AG09309 (cell line): ENCODE results near the gene RPA1.
"Not testable (repeated sequence)": the region's sequence is repeated elsewhere in the genome, so short reads cannot be mapped to it uniquely, and the experiment has no call there.

ENCODE experiments used
- DNase-seq: peaks from one replicate; pipeline ENCODE4 v3.0.0-alpha.2; 2010; ENCODE audit warnings: low read depth
- H3K4me3 ChIP-seq: 2 replicates; pipeline ENCODE4 v1.5.1; 2011; ENCODE audit warnings: mild to moderate bottlenecking, low read depth, low read length, moderate library complexity; ENCODE audit not compliant: control insufficient read depth
- CTCF ChIP-seq: IDR thresholded peaks from 2 replicates; pipeline ENCODE4 v1.5.1; 2011; ENCODE audit warnings: mild to moderate bottlenecking, low read depth, low read length, inconsistent platforms; ENCODE audit not compliant: insufficient read depth, control insufficient read depth; ENCODE audit errors: missing control alignments

RPA1 gene

GRCh38 chr17:1882836-1883235, 53.0 kb downstream of the RPA1 start:
- no peak for DNase-seq
- peak; percentile 61 for TF ChIP-seq CTCF

GRCh38 chr17:1883536-1883935, 53.7 kb downstream of the RPA1 start:
- TF ChIP-seq CTCF: no peak
- no peak overlapping the region for H3K4me3 ChIP-seq

More at GRCh38 chr17:1882836-1883235, 53.0 kb downstream of the RPA1 start:
- H3K4me3 ChIP-seq: no peak overlapping the region

GRCh38 chr17:1888741-1889140, 58.9 kb downstream of the RPA1 start:
- TF ChIP-seq CTCF: no peak
- no peak overlapping the region for H3K4me3 ChIP-seq
- DNase-seq: no peak

More at GRCh38 chr17:1883536-1883935, 53.7 kb downstream of the RPA1 start:
- DNase-seq: no peak

- TF ChIP-seq CTCF: no peak
- no peak overlapping the region for H3K4me3 ChIP-seq
- DNase-seq: no peak
These were observed 61.1 kb downstream of the RPA1 start for GRCh38 chr17:1890758-1891450.

GRCh38 chr17:1894753-1895339, 65.0 kb downstream of the RPA1 start:
- DNase-seq: no peak
- no peak overlapping the region for H3K4me3 ChIP-seq
- no peak for TF ChIP-seq CTCF

GRCh38 chr17:1895479-1895878, 65.7 kb downstream of the RPA1 start:
- not testable (repeated sequence) for DNase-seq, H3K4me3 ChIP-seq

GRCh38 chr17:1896243-1897104, 66.7 kb downstream of the RPA1 start:
- no peak for TF ChIP-seq CTCF
- no peak for DNase-seq
- no peak overlapping the region for H3K4me3 ChIP-seq
